Measurements from ENCODE around the gene SACS. TPM values are rescaled to one million over a fixed set of nuclear protein-coding genes. Genes with fewer than 3 reads are reported as not detected.

The SACS gene, protein sequence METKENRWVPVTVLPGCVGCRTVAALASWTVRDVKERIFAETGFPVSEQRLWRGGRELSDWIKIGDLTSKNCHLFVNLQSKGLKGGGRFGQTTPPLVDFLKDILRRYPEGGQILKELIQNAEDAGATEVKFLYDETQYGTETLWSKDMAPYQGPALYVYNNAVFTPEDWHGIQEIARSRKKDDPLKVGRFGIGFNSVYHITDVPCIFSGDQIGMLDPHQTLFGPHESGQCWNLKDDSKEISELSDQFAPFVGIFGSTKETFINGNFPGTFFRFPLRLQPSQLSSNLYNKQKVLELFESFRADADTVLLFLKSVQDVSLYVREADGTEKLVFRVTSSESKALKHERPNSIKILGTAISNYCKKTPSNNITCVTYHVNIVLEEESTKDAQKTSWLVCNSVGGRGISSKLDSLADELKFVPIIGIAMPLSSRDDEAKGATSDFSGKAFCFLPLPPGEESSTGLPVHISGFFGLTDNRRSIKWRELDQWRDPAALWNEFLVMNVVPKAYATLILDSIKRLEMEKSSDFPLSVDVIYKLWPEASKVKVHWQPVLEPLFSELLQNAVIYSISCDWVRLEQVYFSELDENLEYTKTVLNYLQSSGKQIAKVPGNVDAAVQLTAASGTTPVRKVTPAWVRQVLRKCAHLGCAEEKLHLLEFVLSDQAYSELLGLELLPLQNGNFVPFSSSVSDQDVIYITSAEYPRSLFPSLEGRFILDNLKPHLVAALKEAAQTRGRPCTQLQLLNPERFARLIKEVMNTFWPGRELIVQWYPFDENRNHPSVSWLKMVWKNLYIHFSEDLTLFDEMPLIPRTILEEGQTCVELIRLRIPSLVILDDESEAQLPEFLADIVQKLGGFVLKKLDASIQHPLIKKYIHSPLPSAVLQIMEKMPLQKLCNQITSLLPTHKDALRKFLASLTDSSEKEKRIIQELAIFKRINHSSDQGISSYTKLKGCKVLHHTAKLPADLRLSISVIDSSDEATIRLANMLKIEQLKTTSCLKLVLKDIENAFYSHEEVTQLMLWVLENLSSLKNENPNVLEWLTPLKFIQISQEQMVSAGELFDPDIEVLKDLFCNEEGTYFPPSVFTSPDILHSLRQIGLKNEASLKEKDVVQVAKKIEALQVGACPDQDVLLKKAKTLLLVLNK (N-terminal part only)
- total RNA-seq: 154 TPM

DNA sequence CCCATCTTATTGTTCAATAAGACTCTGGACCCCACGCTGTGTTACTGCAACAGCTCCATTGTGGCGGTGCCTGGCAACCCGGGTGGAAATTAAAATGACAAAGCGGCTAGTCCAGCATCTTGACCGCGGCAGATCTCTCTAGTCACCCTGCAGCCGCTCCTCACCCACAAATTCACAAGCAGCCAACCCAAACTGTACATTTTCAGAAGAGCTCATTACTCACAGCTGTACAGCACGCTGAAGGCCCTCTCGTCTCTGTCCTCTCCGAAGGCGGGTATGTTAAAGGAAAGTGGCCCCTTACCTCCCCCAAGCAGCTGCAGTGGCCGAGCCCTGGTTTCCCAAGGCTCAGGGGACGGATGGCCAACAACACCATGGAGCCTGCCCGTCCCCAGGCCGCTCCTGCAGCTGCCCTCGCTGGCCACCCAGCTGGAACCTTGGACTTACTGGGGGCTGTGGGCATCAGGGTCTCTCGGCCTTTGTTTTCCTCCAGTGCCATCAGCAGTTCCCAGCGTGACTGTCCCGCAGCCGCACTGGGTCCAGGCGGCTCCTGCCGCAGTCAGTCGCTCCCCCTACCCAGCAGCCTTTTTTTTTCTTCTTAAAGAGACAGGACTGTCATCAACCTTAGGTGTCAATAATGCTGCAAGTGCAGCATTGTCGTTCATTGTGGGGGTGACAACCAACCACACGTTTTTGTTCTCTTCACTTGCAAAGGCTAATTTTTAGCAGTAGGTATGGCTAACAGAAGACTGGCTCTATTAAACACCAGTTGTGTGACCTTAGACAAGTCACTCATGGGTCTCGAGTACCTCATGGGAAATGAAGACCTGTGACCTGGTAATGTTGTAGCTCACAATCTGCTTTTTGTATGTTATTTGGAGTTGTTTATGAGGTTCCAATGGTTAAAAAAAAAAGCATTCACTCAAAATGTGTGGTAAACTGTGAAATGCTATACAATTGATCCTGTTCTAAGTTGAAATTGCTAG is at the start of gene SACS:
TSS of gene SACS (minus strand) at position 532 of the 983 bp plus-strand sequence. CDS start 22,463 bp downstream, outside the sequence.
- FAIRE-seq (no peak), DNase-seq (ENCODE audit: low spot score in 2 of 2) (peak; percentile 24 to 28)

DNA sequence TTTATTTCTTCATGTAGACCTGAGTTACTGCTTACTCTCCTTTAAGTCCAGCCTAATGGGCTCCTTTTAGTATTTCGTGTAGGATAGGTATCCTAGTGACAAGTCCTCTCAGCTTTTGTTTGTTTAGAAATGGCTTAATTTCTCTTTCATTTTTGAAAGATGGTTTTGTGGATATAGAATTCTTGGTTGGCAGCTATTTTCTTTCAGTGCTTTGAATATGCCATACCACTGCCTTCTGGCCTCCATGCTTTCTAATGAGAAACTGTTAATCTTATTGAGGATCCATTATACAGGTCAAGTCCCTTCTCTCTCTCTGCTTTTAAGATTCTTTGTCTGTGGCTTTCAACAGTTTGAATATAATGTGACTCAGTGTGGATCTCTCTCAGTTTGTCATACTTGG is 46.8 kb upstream of the SACS start:
- FAIRE-seq (no peak), DNase-seq (ENCODE audit: low spot score in 2 of 2) (no peak)

DNA sequence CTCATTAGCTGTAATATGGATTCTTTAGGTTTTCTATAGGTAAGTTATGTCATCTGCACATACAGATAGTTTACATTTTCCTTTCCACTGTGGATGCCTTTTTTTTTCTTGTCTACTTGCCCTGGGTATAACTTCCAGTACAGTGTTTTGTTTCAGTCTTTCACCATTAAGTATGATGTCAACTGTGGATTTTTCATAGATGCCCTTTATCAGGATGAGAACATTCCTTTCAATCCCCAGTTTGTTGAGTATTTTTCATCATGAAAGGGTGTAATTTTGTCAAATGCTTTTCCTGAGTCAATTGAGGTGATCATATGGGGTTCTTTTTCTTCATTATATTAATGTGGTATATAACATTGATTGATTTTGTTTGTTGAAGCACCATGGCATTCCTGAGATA is 43.6 kb upstream of the SACS start:
- FAIRE-seq (no peak), DNase-seq (ENCODE audit: low spot score in 2 of 2) (no peak)

DNA sequence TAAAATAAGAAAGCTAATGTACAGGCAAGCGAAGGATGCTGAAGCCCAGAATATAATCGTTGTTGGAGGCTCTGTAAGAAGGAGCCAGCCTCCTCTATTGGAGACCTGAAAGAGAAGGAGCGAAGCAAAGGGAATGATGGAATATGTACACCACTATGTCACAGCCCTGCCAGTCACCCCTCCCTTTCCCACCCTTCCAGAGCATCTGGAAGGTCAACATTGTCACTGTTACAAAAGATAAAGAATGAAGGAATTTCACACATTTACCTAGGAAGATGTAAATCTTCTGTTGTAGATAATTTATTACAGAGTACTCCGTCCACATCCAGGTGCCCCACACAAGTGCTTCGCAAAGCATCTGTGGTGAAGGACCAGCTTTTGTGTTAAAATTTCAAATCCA is 39.7 kb upstream of the SACS start:
- FAIRE-seq (no peak), DNase-seq (ENCODE audit: low spot score in 2 of 2) (no peak)

DNA sequence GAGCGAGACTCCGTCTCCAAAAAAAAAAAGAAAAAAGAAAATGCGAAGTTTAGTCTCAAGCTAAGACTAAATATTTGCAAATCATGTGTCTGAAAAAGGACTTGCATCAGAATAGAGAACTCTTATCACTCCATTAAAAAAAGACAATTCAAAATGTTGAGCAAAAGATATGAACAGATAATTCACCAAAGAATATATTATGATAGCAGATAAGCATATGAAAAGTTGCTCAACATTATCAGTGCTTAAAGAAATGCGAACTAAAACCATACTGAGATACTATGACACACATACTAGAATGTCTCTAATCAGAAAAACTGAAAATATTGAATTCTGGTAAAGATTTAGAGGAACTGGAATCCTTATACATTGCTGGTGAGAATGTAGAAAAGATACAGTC is 38.7 kb upstream of the SACS start:
- DNase-seq (ENCODE audit: low spot score in 2 of 2) (no peak), FAIRE-seq (no peak)

DNA sequence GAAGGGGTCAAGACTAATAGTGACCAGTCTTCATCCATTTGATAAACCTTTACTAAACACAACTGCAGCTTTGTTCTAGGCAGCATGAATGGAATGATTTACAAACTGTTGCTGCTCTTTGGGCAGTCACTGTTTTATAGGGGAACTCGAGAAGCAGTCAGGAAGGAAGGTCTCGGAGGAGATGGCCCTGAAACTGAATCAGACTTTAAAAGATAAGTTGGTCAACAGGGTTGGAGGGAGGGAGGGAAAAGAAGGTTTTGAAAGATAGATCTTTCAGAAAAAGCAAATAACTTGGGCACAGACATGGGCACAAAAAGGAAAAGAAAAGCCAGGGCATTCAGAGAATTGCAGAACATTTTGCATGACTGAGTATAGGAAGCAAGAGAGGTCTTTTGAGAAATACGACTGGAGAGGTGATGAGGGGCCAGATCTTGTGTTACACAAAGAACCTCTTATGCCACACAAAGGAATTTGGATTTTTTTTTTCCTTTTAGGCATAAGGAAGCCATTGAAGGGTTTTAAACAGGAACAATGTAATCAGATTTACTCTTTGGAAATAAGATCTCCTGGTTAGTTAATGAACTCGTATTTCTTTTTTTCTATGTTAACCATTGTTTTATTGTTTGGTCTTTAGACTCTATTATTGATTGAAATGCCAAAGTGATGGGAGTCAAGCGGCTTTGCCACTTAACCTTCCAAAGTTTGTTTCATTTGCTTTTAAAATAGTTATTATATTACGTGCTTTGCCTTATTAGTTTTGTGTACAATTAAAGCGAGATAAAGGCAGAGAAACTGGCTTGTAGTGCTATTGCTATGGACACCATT is 37.5 kb upstream of the SACS start:
- DNase-seq (ENCODE audit: low spot score in 2 of 2): no peak

DNA sequence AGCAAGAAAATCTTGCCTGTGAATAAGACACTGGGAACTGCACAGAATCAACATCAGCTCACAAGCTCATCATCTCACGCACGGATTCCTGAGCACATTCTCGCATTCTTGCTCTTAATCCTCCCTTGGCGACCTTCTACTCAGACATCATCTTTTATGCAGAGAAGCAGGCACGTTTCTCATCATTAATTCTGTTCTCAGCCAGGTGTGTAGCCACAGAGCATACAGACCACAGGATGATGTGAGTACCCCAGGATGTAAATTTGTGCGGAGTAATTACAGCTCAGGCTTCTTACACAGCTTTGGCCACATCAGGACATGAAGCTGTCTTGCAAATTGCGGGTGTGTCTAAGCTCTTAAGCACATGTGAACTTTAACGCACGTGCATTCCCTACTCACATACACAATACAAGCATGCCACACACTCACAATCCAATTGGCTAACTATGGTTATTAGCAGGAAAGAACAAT is 36.5 kb upstream of the SACS start:
- FAIRE-seq (no peak), DNase-seq (ENCODE audit: low spot score in 2 of 2) (no peak)

More for the DNA sequence above, 37.5 kb upstream of the SACS start:
- FAIRE-seq: no peak

DNA sequence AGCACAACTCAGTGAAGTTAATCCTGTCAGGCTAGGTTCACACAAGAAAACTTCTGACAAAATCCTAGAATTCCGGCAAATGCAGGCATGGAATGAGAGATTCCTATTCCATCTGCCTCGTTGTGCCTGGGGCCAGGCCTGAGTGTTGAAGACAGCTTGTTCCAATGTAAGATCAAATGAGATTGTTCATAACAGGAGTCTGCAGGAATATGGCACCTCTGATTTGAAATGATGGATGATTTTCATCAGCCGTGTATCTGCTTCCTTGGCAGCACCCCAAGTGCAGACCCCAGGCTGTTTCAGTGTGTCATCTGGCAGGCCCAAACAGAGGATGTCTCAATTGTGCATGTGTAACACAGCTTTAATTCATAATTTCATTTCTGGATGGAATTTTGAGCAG is 35.3 kb upstream of the SACS start:
- no peak for DNase-seq (ENCODE audit: low spot score in 2 of 2)
- no peak for FAIRE-seq

DNA sequence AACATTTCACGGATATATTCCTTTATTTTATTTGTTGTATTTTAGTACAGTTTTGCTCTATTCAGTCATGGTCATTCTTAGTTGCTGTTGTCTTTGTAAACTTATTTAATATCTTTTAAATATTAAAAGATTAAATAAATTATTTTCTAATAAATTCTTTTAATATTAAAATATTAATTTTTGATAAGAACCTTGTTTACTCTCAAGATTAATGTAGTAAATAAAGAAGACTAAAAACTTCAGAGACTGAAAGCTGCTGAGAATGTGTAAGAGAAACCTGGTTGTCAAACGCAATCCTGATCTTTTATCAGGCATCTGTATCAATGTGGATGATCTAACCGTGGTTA is 34.4 kb upstream of the SACS start:
- peak; percentile 73 for FAIRE-seq
- no peak for DNase-seq (ENCODE audit: low spot score in 2 of 2)

DNA sequence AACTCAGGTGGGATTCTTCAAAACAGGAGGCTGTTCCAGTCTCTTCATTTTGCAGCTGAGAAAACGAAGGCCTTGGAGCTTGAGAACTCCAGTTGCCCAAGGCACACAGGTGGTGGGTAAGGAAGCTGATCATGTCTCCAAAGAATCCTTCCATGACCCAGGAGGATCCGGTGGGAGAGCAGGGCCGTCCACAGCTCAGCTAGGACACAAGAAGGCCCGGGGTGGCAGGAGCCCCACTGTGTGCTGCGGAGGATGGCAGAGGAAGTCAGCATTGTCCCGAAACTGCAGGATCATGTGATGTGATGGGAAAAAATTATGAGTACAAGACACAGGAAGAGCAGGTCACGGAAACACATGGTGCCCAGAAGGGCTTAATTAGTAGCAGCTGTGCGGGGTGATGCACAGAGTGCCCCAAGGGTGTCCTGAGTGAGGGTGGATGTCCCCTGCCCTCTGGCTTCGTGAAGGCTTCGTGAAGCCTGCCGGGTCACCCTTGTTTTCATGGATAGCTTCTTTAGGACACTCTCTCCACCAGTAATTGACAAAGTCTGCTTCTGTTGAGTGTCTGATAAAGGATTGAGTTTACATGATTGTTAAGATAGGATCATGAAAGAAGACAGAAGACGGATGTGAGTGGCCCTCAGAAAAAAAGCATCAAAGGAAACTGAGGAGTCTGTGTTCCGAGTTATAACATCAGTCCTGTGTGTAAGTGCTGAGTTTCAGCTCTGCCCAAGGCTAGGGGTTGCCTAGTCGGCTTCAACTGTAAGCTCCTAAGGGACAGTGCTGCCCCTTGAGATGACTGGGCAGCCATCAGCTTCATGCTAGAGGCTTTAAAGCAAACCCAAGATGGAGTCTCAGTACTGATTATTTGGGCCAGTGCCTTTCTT is 33.8 kb upstream of the SACS start:
- DNase-seq (ENCODE audit: low spot score in 2 of 2): no peak
- no peak for FAIRE-seq

DNA sequence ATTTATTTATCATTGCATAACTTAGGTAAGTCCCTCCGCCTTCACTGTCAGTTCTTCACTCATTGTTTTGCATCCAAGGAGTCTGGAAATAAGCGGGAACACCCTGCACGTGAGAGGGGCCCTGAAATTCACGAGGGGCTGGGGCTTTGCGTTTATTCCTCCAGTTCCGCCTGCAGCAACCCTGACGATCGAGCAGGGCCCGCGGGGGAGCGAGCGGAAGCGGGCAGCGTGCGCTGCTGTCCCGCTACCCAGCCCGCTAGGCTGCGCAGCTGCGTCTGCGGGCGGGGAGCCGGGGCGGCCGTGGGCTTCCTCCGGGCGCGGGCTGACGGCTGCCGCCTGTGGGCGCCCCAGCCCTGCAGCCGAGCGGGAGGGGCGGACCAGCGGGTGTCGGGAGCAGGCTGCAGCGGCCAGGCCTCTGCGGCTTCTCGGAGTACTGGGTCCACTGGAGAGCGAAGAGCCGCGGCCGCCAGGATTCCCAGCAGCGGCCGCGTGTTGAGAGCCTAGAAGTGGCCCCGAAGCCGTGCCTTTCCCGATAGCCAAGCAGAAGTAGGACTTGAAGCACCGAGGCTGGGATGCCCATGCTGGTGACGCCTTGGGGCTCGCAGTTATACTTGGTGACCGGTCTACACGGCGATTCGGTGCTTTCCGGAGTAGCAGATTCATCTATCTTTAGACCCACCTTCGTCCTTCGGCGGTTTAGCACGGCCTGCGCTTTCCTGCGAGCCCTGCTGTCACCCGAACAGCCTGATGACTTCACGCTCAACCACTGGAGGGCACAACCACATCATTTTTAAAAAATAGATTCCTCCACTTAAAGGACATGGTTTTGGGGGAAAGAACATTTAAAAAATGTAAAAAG is 32.9 kb upstream of the SACS start:
- peak; percentile 53 for FAIRE-seq

DNA sequence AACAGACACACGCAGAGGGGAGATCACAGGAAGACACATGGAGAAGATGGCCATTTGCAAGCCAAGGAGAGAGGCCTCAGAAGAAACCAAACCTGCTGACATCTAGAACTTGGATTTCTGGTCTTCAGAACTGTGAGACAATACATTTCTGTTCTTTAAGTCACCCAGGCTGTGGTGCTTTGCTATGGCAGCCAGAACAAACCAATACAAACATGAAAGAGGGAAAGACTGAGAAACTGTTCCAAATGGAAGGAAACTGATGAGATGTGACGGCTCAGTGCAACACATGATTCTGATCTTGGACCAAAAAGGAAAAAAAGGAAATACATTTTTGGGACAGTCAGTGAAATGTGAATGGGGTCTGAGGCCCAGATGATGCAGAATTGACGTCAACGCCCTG is 30.2 kb upstream of the SACS start:
- FAIRE-seq: no peak
- no peak for DNase-seq (ENCODE audit: low spot score in 2 of 2)

More for the DNA sequence above, 32.9 kb upstream of the SACS start:
- peak; percentile 70 to 76 for DNase-seq (ENCODE audit: low spot score in 2 of 2)

DNA sequence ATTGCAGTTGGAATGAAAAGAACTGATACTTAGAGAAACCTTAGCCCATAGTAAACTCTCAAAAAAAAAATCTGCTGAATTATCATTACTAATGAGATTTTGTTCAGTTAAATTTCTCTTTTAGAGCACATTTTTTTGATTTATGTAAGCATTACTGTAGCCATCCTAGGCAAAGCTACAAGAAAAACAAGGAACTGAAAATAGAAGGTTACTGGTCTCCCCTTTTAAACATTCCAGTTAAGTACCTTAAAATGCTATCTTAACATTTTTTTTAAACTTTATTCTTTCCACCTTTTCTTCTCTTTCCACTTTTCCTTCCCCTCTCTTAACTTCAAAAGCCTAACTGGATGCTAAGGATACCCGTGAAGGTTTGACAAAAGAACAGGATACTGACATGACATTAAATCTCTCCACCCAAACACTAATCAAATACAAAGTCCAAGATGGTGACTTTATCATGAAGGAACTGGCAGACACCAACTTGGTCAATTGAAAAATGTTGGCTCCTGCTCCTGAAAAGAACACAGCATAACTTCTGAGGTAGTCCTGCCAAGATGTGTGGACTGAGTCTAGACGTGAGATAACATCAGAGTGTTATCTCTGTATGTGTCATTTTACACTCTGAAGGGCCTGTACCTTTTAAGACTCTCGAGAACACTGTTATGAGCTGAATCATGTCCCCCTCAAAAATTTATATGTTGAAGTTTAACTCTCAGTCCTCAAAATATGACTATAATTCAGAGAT is 29.5 kb upstream of the SACS start:
- FAIRE-seq (no peak), DNase-seq (ENCODE audit: low spot score in 2 of 2) (no peak)

DNA sequence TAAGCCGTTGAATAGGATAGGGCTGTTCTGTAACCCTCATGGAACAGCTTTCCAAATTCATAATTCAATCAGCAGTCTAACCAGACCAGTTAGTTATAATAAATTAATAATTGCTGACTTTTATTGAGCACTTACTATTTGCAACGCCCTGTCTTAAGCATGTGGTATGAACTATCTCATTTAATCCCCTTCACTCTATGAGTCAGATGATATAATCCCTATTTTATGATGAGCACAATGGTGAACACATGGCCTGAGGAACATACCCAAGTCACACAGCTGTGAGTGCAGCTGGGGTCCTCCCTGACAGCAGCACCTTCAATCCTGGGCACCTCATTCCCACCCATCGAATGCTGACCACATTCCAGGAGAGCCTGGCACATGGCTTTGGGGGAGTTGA is 28.0 kb upstream of the SACS start:
- FAIRE-seq: no peak
- DNase-seq (ENCODE audit: low spot score in 2 of 2): no peak

DNA sequence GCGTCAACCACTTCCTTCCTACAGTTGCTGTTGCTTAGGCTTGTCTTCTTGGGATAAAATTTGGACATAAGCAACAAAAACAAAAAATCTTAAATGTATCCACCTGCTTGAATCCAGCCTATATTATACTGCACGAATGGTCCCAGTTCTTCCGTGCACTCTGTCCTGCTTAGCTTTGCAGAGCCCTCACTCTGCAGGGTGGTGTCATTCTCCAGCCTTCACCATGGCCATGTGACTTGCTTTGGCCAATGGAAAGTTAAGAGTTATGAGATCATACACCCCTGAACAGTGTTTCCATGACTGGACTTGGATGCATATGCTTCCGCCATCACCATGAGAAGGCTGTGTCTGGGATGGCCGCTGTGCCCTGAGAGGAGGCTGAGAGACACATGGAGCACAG is 27.4 kb upstream of the SACS start:
- DNase-seq (ENCODE audit: low spot score in 2 of 2): no peak
- FAIRE-seq: no peak

DNA sequence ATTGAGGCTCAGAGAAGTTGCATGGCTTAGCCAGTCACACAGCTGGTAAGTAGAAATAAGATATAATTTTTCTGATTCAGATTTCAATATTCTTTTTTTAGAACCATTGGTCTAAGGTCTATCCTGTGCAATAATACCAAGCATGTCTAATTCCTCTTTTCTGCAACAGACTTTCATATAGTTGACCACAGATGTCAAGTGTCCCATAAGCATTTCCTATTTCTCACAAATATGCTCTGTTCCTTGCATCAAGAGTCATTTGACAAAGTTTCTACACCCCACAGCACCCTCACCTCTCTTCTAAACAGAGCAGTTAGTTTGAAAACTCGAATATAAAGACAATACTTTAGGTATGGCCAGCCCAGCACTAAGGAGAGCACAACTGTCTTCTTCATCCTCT is 26.8 kb upstream of the SACS start:
- FAIRE-seq (no peak), DNase-seq (ENCODE audit: low spot score in 2 of 2) (no peak)
